Renal pelvis (tissue), 4 donors: Measurements from ENCODE around the gene KCNIP4. TPM values are rescaled to one million over a fixed set of nuclear protein-coding genes. Genes with fewer than 3 reads are reported as not detected.

Source experiments
- DNase-seq: peaks from one replicate; pipeline ENCODE4 v3.0.0-alpha.2; 2013
- polyA plus RNA-seq, 3 donors: library from polyadenylated mRNA; unstranded; fragments of 120-200 nt; gene quantifications; one replicate each; pipeline ENCODE4 v1.2.1, GENCODE V29; 2013; ENCODE audit not compliant: insufficient read length in 3 of 3

The KCNIP4 gene
- polyA plus RNA-seq, 3 donors: 9.3 to 12.2 (median 11.4) TPM

- DNase-seq: no peak
These were observed 858.4 kb downstream of the KCNIP4 start for GRCh38 chr4:21090094-21090666.

GRCh38 chr4:21083413-21083812 is 865.2 kb downstream of the KCNIP4 start:
- DNase-seq: no peak

GRCh38 chr4:21077967-21078366 is 870.6 kb downstream of the KCNIP4 start:
- no peak for DNase-seq

- no peak for DNase-seq
These were observed 881.2 kb downstream of the KCNIP4 start for GRCh38 chr4:21067351-21067750.

GRCh38 chr4:21061902-21062301 is 886.7 kb downstream of the KCNIP4 start:
- no peak for DNase-seq

GRCh38 chr4:21046141-21046540 is 902.4 kb downstream of the KCNIP4 start:
- DNase-seq: no peak

- no peak for DNase-seq
These were observed 903.5 kb downstream of the KCNIP4 start for GRCh38 chr4:21045119-21045518.

- no peak for DNase-seq
These were observed 906.9 kb downstream of the KCNIP4 start for GRCh38 chr4:21041708-21042107.

- no peak for DNase-seq
These were observed 913.8 kb downstream of the KCNIP4 start for GRCh38 chr4:21034728-21035127.

GRCh38 chr4:21032089-21032645 is 916.4 kb downstream of the KCNIP4 start:
- no peak for DNase-seq

GRCh38 chr4:21018817-21019216 is 929.8 kb downstream of the KCNIP4 start:
- DNase-seq: no peak

- DNase-seq: no peak
These were observed 935.1 kb downstream of the KCNIP4 start for GRCh38 chr4:21013501-21013900.

GRCh38 chr4:21012851-21013331 is 935.7 kb downstream of the KCNIP4 start:
- DNase-seq: no peak

GRCh38 chr4:21011106-21011505 is 937.5 kb downstream of the KCNIP4 start:
- DNase-seq: no peak

GRCh38 chr4:21009956-21010355 is 938.6 kb downstream of the KCNIP4 start:
- DNase-seq: no peak

- no peak for DNase-seq
These were observed 942.9 kb downstream of the KCNIP4 start for GRCh38 chr4:21005647-21006046.

- DNase-seq: no peak
These were observed 945.6 kb downstream of the KCNIP4 start for GRCh38 chr4:21002976-21003375.

GRCh38 chr4:21002286-21002685 is 946.3 kb downstream of the KCNIP4 start:
- DNase-seq: no peak

- DNase-seq: no peak
These were observed 947.1 kb downstream of the KCNIP4 start for GRCh38 chr4:21001490-21001889.

GRCh38 chr4:20997886-20998285 is 950.7 kb downstream of the KCNIP4 start:
- DNase-seq: no peak

GRCh38 chr4:20995610-20996009 is 953.0 kb downstream of the KCNIP4 start:
- DNase-seq: no peak

GRCh38 chr4:20995015-20995414 is 953.6 kb downstream of the KCNIP4 start:
- no peak for DNase-seq

- DNase-seq: no peak
These were observed 956.6 kb downstream of the KCNIP4 start for GRCh38 chr4:20992002-20992401.

GRCh38 chr4:20987191-20987590 is 961.4 kb downstream of the KCNIP4 start:
- DNase-seq: no peak
